ENCODE measurements around the gene TMEM256.
A peak's percentile ranks its signal among the peaks of the same experiment; 100 is the strongest.

The TMEM256 gene

DNA sequence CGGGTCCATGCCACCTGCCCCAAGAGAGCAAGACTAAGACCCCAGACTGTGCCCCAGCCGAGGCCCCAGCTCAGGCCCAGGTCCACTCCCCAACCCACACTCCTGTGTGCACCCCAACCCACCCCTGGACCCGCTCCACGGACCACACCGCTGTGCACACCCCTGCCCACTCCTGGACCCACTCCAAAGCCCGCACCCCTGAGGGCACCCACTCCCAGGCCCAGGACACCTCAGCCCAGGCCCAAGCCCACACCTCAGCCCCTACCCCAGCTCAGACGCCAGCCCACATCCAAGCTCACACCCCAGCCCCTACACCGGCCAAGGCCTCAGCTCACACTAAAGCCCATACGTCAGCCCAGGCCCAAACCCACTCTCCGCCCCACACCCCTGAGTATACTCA lies 25.8 kb upstream of the TMEM256 start:
- no peak for DNase-seq (ENCODE audit: low read depth)

DNA sequence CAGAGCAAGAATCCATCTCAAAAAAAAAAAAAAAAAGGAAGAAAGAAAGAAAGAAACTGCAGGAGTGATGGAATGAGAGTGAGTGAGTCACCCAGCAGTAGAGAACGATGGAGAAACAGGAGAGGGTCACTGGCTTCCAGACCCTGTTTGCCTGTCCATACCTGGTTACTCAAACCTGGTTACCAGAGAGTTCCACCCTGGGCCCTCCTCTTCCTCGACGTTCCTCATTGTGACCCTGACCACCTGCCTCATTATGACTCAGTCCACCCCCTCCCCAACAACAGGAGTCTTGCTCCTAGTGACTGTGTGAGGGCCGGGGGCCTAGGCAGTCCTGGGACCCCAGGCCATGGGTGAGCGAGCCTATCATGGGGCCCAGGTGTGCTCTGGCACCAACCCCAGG lies 24.7 kb upstream of the TMEM256 start, which contains the start of gene SPEM3:
TSS of gene SPEM3 (plus strand) at position 301 of the 400 bp plus-strand sequence. CDS start at position 347, 46 bp downstream.
- DNase-seq (ENCODE audit: low read depth), result no peak

DNA sequence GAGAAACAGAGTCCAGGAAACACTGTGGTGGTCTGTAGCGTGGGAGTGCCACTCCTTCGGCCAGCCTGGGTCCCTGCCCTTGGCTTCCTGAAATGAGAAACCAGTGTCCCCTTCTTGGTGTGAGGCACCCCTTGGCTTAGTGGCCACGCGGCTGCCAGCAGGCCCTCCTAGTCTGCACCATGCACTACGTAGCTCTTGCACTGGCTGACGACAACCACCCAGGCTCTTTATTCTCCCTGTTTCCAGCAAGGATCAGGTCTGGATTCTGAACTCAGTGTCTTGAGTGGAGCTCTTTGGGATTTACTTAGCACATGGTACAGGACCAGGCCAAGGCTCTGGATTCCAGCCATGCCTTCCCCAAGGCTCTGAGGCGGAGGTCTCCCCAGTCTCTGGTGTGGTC lies 23.7 kb upstream of the TMEM256 start:
- DNase-seq (ENCODE audit: low read depth), result no peak

DNA sequence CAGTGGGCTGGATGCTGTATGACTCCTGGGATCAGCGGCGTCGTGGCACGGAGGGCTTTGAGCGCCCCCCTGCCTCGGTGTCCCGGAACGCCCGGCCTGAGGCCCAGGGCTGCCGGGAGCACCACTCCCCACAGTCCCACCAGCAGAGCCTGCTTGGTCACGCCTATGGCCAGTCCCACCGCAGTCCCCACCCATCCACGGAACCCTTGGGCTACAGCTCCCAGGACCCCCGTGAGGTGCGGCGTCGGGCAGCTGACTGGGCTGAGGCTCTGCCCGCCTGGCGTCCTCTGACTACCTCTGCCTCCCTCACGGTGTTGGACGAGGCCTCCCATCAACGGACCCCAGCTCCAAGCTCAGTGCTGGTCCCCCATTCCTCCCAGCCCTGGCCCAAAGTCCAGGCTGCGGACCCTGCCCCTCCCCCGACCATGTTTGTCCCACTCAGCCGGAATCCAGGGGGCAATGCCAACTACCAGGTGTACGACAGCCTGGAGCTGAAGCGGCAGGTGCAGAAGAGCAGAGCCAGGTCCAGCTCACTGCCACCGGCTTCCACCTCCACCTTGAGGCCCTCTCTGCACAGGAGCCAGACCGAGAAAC lies 23.1 kb upstream of the TMEM256 start:
- no peak for DNase-seq (ENCODE audit: low read depth)

DNA sequence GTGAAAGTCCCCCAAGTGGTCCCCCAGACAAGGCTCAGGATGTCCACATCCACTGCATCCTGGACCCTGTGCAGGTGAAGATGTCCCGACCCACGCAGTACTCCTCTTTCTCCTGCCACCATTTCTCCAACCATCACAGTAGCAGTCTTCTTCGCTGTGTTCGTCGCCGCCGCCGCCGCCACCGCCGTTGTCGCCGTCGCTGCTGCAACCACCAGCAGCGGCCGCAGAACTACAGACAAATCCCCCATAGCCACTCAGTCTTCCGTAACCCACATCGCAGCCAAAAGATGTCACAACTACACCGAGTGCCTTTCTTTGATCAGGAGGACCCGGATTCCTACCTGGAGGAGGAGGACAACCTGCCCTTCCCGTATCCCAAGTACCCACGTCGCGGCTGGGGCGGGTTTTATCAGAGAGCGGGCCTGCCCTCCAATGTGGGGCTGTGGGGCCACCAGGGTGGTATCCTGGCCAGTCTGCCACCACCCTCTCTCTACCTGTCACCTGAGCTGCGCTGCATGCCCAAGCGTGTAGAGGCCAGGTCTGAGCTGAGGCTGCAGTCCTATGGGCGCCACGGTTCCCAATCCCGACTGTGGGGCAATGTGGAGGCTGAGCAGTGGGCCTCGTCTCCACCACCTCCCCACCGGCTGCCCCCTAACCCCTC lies 22.4 kb upstream of the TMEM256 start:
- DNase-seq (ENCODE audit: low read depth), result no peak

DNA sequence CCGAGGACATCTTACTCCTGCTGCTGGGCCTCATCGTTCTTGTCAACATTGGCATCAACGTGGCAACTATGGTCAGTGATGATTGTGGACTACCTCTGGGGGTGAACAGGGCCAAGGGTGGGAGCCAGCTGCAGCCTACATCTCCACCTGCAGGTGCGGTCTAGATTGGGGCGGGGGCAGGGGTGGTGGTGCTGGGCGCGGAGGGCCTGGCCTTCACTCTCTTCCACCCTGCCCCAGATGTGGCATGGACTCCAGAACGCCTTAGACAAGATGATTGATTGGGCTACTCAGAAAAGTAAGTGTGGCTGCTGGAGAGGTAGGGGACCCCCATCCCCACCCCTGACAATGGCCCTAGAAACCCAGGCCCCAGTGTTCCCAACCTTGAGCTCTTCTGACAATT lies 21.9 kb upstream of the TMEM256 start:
- DNase-seq (ENCODE audit: low read depth), result no peak

DNA sequence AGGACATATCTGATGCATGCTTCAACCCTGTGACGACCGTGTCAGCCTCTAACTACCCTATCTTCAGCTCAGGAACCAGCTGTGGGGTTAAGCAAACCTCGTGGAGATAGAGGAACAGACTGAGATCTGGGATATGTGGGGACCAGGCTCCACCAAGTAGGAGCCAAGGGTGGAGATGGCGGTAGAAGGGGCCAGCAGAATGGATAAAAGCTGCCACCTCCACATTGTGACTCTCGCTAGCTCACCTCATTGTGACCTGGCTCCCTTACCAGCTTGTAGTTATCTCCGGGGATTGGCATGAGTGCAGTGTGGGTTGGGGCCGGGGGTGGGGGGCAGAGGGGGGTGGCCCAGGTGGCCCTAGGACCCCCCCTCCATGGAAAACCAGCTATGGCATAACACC lies 21.4 kb upstream of the TMEM256 start, which contains the start of gene SPEM2:
TSS of gene SPEM2 (plus strand) at position 301 of the 400 bp plus-strand sequence. CDS start at position 374, 73 bp downstream.
- DNase-seq (ENCODE audit: low read depth), result no peak

DNA sequence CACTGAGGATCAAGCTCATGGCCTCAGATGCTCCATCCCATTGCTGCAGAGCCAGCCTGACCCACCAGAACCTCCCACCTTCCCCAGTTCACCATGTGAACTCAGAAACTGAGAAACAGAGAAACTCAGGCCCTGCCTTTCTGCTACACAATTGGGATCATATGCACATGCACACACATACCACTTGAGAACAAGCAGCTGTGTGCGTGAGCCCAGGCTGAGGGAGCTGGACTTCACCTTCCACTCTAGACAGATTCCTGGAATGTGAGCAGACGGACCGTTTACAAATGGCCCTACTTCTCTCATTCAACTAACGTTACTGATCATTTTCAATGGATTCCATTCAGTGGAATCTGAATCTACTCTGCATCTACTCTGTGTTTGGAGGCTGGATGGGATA lies 19.8 kb upstream of the TMEM256 start:
- DNase-seq (ENCODE audit: low read depth), result no peak

DNA sequence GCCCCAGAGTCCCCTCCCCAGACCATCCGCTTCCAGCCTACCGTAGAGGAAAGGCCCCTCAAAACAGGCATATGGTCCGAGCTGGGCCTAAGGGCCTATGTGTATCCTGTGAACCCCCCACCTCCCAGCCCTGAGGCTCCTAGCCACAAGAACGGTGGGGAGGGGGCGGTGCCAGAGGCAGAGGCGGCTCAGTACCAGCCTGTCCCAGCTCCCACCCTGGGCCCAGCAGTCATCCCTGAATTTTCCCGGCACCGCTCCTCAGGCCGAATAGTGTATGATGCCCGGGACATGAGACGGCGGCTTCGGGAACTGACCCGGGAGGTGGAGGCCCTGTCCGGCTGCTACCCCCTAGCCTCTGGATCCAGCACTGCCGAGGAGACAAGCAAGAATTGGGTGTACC lies 17.3 kb upstream of the TMEM256 start:
- DNase-seq (ENCODE audit: low read depth), result no peak

DNA sequence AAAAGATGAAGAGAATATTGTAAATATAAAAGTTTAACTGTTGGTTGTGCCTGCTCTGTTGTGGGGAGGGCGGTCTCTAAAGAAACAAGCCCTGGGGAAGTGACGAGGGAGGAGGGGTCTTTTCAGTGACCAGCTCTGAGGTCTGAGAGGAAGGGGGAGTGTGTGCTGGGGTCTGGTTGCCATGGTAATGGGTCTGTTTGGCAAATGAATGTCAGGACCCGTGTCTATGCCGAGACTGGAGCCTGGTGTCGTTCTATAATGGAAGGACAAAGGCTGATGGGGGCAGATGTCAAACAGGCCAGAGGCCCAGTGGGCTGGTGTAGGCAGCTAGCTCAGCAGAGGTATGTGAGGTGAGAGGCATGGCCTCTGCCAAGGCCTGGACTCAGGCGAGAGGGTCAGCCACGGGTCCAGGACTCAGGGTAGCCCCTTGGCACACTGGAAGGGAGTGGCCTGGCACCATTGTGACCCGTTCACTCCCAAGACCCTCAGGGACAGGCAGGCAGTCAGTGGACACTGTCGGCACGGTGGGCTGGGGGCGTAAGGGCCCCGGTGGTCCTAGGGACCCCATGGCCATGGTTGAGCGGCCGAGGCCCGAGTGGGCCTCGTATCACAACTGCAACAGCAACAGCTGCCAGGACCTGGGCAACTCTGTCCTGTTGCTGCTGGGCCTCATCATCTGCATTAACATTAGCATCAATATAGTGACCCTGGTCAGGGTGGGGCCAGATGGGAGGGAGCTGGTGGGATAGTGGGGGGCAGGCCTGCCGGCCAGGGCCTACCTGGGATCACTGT lies 16.1 kb upstream of the TMEM256 start, which contains the start of gene SPEM1:
TSS of gene SPEM1 (plus strand) at position 506 of the 792 bp plus-strand sequence. CDS start at position 567, 61 bp downstream.
- no peak for DNase-seq (ENCODE audit: low read depth)

DNA sequence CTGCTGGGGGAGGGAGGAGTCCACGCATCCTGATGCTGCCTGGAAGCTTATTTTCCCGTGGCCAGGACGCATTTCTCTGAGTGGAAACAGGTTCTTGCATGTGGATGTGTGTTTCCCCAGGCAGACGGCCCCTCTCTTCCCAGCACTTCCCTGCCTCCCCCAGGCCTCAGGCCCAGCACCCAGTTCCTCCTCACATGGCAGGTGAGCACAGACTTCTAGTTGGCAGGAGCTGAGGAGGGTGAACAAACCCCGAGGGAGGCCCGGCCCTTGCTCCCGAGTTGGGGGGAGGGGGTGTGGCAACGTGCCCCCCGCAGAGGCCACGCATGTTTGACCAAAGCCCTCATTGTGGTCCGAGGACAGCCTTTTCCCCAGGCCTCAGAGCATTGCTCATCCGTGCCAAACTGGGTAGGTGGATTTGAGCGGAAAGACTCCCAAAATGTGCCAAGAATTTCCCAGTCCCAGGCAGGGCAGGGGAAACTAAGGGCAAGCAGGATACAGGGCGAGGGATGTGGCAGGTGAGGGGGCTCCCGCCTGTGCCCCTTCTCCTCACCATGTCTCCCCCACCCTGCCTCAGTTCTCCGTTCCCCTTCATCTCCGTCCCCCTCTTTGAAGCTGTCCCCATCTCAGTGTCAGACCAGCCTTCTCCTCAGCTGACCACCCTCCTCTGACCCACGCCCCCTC lies 14.7 kb upstream of the TMEM256 start:
- no peak for DNase-seq (ENCODE audit: low read depth)

DNA sequence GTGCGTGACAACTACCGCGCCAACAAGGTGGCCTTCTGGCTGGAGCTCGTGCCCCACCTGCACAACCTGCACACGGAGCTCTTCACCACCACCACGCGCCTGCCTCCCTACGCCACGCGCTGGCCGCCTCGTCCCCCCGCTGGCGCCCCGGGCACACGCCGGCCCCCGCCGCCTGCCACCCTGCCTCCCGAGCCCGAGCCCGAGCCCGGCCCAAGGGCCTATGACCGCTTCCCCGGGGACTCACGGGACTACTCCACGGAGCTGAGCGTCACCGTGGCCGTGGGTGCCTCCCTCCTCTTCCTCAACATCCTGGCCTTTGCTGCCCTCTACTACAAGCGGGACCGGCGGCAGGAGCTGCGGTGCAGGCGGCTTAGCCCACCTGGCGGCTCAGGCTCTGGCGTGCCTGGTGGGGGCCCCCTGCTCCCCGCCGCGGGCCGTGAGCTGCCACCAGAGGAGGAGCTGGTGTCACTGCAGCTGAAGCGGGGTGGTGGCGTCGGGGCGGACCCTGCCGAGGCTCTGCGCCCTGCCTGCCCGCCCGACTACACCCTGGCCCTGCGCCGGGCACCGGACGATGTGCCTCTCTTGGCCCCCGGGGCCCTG lies 13.3 kb upstream of the TMEM256 start:
- no peak for DNase-seq (ENCODE audit: low read depth)

DNA sequence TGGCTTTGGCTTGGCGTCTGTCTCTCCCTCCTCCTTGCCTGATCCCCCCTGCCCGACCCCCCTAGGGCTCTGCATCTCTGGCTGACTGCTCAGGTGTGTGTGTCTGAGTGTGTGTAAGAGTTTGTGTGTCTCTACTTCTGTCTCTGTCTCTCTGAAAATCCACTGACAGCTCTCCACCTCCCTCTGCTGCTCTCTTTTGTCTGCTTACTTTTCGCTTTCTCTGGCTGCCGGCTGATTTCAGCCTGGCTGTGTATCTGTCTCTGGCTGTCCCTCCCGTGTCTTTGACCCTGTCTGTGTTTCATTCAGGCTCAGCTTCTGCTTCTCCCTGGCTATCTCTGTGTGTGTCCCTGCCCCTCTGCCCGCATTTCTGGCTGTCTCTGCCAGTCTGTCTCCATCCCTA lies 12.4 kb upstream of the TMEM256 start:
- no peak for DNase-seq (ENCODE audit: low read depth)

DNA sequence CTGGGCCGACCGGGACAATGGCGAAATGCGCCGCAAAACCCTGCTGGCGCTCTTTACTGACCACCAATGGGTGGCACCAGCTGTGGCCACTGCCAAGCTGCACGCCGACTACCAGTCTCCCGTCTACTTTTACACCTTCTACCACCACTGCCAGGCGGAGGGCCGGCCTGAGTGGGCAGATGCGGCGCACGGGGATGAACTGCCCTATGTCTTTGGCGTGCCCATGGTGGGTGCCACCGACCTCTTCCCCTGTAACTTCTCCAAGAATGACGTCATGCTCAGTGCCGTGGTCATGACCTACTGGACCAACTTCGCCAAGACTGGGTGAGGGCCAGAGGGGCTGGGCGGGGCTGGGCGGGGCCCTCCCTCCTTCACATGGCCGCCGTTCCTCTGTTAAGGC lies 11.9 kb upstream of the TMEM256 start:
- no peak for DNase-seq (ENCODE audit: low read depth)

DNA sequence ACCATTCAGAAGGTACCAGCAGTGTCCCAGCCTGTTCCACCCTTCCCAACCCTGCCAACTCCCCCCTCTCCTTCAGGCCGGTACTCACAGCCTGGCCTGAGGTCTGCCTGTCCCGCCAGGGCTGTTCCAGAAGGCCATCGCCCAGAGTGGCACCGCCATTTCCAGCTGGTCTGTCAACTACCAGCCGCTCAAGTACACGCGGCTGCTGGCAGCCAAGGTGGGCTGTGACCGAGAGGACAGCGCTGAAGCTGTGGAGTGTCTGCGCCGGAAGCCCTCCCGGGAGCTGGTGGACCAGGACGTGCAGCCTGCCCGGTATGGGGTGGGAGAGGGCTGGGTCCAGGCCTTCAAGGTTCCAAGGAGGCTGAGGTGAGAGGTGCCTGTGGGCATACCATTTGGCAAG lies 10.9 kb upstream of the TMEM256 start:
- no peak for DNase-seq (ENCODE audit: low read depth)

DNA sequence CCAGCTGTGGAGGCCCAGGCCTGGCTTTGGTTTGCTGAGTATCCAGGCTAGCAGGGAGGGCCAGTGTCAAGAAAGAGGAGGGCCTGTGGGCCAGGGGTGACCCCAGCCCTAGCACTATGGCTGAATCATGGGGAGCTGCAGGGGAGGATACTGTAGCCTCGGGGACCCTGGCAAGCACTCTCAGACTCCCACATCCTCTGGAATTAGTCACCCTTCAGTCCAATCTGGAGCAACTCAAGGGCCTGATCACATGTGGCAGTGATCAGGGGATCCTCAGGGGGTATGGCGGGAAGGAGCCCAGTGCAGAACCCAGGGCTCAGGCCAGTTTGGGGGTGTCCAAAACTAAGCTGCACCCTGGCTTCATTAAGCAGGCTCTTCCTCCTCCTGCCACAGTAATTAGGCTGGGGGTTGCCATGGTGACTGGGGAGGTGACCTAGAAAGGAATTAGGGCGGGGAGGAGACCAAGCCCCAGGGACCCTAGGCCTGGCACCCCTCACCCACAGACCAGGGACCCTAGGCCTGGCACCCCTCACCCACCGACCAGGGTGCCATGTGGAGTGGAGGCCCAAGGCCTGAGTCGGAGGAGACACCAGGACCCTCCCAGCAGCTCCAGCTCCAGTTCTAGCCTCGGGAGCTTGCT lies 9.6 kb upstream of the TMEM256 start:
- no peak for DNase-seq (ENCODE audit: low read depth)

DNA sequence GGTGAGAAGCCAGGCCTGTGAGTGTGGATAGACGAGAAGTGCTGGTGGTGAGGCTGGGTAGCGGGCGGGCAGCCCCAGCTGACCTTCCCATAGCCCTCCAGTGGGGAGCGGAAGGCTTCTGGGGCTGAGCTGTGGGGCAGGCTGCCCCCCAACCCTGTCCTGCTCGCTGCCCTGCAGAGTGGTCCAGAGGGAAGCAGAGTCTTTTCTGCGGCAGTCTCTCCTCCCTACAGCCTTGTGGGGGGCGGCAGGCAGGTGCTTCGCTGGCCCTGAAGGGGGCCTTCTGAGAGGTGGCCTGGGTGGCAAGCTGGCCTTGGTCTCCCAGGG lies 7.5 kb upstream of the TMEM256 start:
- no peak for DNase-seq (ENCODE audit: low read depth)

DNA sequence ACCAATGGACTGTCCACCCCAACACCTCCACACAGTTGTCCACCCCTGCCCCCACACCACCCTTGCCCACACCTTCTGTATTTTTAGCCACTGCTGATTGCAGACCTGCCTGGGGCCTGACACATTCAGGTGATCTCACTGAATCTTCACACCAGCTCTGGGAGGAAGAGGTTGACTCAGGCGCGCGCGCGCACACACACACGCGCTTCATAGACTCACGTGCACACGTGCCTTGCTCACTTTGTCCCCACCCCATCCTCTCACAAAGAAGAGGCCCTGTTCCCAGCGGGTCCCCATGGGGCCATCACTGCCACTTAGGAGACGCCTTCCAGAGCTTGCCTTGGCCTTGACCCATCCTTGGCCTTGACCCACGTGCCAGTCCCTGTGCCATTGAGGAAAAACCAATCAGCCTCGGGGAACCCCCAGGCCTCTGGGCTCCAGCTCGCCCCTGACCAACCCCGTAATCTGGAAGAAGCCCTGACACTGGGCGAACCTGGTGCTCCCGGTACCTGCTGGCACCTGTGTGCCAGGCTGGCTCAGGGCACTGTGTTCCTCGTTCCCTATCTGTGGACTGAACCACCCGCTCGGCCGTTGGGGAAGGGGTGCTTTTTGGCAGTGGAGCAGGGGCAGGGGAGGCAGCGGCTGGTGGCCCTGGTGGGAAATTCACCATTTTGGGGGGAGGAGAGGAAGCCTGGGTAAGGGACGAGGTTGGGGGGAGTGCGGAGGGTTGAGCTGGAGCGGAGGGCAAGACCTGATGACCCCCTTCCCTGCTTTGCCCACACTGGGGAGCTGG lies 6.9 kb upstream of the TMEM256 start:
- no peak for DNase-seq (ENCODE audit: low read depth)

DNA sequence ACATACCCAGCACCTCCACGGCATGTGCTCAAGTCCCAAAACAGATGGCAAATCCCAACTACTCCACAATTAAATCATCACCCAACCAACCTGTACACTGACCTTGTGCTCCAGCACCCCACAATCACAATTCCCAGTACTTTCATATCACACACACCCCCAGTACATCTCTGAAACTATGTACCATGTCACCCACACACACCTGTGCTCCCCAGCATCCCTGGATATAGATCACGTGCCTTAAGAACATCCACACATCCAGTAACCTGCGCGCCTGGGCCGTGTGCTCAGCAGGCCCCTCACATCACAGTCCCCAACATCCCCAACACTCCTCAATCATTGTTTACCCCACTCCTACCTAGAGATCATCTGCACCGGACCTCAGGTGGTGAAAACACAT lies 5.8 kb upstream of the TMEM256 start:
- DNase-seq (ENCODE audit: low read depth), result no peak

DNA sequence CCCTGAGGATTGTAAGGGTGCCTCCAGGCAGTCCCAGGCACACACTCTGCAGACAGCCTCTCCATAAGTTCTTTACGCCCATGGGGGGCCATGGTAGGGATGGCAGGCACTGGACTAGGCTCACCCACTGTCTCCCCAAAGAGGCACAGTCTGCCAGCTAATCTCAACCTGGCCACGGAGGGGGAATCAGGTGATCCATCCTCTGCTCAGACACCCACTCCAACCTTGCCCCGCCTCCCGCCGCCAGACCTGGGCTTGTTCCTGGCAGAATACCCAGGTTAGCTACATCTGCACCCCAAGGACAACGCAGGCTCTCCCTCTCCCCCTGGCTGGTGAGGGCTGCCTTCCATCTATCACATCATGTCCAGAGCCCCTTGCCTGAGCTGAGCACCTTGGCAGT lies 5.0 kb upstream of the TMEM256 start:
- DNase-seq (ENCODE audit: low read depth), result no peak

DNA sequence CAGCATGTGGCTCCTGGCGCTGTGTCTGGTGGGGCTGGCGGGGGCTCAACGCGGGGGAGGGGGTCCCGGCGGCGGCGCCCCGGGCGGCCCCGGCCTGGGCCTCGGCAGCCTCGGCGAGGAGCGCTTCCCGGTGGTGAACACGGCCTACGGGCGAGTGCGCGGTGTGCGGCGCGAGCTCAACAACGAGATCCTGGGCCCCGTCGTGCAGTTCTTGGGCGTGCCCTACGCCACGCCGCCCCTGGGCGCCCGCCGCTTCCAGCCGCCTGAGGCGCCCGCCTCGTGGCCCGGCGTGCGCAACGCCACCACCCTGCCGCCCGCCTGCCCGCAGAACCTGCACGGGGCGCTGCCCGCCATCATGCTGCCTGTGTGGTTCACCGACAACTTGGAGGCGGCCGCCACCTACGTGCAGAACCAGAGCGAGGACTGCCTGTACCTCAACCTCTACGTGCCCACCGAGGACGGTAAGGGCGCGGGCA lies 4.4 kb upstream of the TMEM256 start:
- peak; percentile 16 for DNase-seq (ENCODE audit: low read depth)
